HL-60 (cell line): ENCODE results near the gene GINS2.

ENCODE experiments used
- DNase-seq, 2 experiments: peaks; one replicate each; pipeline ENCODE4 v3.0.0-alpha.2; 2010 to 2020; ENCODE audit warnings: low read depth in 1 of 2, low spot score in 1 of 2
- H3K27ac ChIP-seq: fragments of 250-450 bp; sonication (Bioruptor Pico); replicated peaks from 2 replicates; pipeline ENCODE4 v1.5.1; 2020; ENCODE audit warnings: mild to moderate bottlenecking, moderate library complexity
- H3K27me3 ChIP-seq: fragments of 250-450 bp; sonication (Bioruptor Pico); 2 replicates; pipeline ENCODE4 v1.5.1; 2021; ENCODE audit warnings: mild to moderate bottlenecking, moderate library complexity; ENCODE audit not compliant: insufficient read depth, poor library complexity, severe bottlenecking
- H3K4me3 ChIP-seq: replicated peaks from 2 replicates; pipeline ENCODE4 v1.5.1; 2011; ENCODE audit warnings: mild to moderate bottlenecking, control low read depth, low read length; ENCODE audit not compliant: insufficient read depth
- CTCF ChIP-seq: IDR thresholded peaks from one replicate; pipeline ENCODE4 v1.5.1; 2011; ENCODE audit warnings: low read length, control low read depth, inconsistent platforms; ENCODE audit not compliant: insufficient read depth
- GABPA ChIP-seq: IDR thresholded peaks from 2 replicates; pipeline ENCODE4 v1.6.1; 2012; ENCODE audit warnings: low read depth
- POLR2AphosphoS5 ChIP-seq: IDR thresholded peaks from 2 replicates; pipeline ENCODE4 v1.6.1; 2012; ENCODE audit warnings: low read depth
- REST ChIP-seq: IDR thresholded peaks from 2 replicates; pipeline ENCODE4 v1.6.1; 2012; ENCODE audit warnings: low read depth; ENCODE audit not compliant: insufficient replicate concordance
- SPI1 ChIP-seq: IDR thresholded peaks from 2 replicates; pipeline ENCODE4 v1.6.1; 2012; ENCODE audit warnings: low read depth, mild to moderate bottlenecking, borderline replicate concordance

Gene GINS2

GRCh38 chr16:85648805-85649204, 39.9 kb downstream of the GINS2 start:
- H3K4me3 ChIP-seq: no peak overlapping the region
- no peaks in the 10 kb centered on the region for H3K27me3 ChIP-seq
- DNase-seq: no peak
- H3K27ac ChIP-seq: no peak overlapping the region
- no peak for TF ChIP-seq CTCF

GRCh38 chr16:85648070-85648714, 40.6 kb downstream of the GINS2 start:
- no peak overlapping the region for H3K4me3 ChIP-seq
- DNase-seq: no peak
- no peak for TF ChIP-seq SPI1
- no peak for TF ChIP-seq GABPA
- TF ChIP-seq REST: no peak
- TF ChIP-seq CTCF: no peak
- TF ChIP-seq POLR2AphosphoS5: no peak
- H3K27ac ChIP-seq: no peak overlapping the region
- H3K27me3 ChIP-seq: no peaks in the 10 kb centered on the region

GRCh38 chr16:85646976-85647375, 41.8 kb downstream of the GINS2 start:
- Histone ChIP-seq H3K4me3 (no peak overlapping the region), H3K27ac (no peak overlapping the region), H3K27me3 (no peaks in the 10 kb centered on the region)
- no peak for TF ChIP-seq POLR2AphosphoS5
- TF ChIP-seq SPI1: no peak
- no peak for TF ChIP-seq REST
- no peak for TF ChIP-seq GABPA
- no peak for TF ChIP-seq CTCF
- DNase-seq: no peak

- H3K27ac ChIP-seq: no peak overlapping the region
Observed at GRCh38 chr16:85646358-85646907, 42.3 kb downstream of the GINS2 start.

More at GRCh38 chr16:85646358-85646907, 42.3 kb downstream of the GINS2 start:
- H3K27me3 ChIP-seq: no peaks in the 10 kb centered on the region
- DNase-seq: no peak
- no peak overlapping the region for H3K4me3 ChIP-seq
- TF ChIP-seq POLR2AphosphoS5 (no peak), REST (no peak), CTCF (no peak), GABPA (no peak), SPI1 (no peak)
